GM23248 (cell line): ENCODE results near the gene P2RX5. TPM values are rescaled to one million over a fixed set of nuclear protein-coding genes. Genes with fewer than 3 reads are reported as not detected.

ENCODE experiments used
- DNase-seq: peaks from one replicate; pipeline ENCODE4 v3.0.0-alpha.2; 2015
- H2AFZ ChIP-seq: fragments of 200-600 bp; sonication (generic); 2 replicates; pipeline ENCODE4 v1.6.1; 2016; ENCODE audit warnings: antibody characterized with exemption
- H3F3A ChIP-seq: fragments of 200-600 bp; sonication (generic); 2 replicates; pipeline ENCODE4 v1.6.1; 2016; ENCODE audit warnings: mild to moderate bottlenecking, antibody characterized with exemption, mixed run types; ENCODE audit not compliant: insufficient read depth
- H3K27ac ChIP-seq: fragments of 200-600 bp; sonication (generic); 2 replicates; pipeline ENCODE4 v1.5.1; 2016; ENCODE audit warnings: mild to moderate bottlenecking
- H3K27me3 ChIP-seq: fragments of 200-600 bp; sonication (generic); replicated peaks from 2 replicates; pipeline ENCODE4 v1.6.1; 2016; ENCODE audit warnings: mild to moderate bottlenecking; ENCODE audit not compliant: insufficient read depth
- H3K36me3 ChIP-seq: fragments of 200-600 bp; sonication (generic); 2 replicates; pipeline ENCODE4 v1.6.1; 2016; ENCODE audit warnings: low read depth, mild to moderate bottlenecking
- H3K4me1 ChIP-seq: fragments of 200-600 bp; sonication (generic); 2 replicates; pipeline ENCODE4 v1.6.1; 2016; ENCODE audit warnings: mild to moderate bottlenecking; ENCODE audit not compliant: insufficient read depth
- H3K4me2 ChIP-seq: fragments of 200-600 bp; sonication (generic); one replicate; pipeline ENCODE4 v1.6.1; 2016; ENCODE audit warnings: mild to moderate bottlenecking; ENCODE audit not compliant: unreplicated experiment
- H3K4me3 ChIP-seq: fragments of 200-600 bp; sonication (generic); 2 replicates; pipeline ENCODE4 v1.5.1; 2016; ENCODE audit warnings: mild to moderate bottlenecking
- H3K79me2 ChIP-seq: fragments of 200-600 bp; sonication (generic); 2 replicates; pipeline ENCODE4 v1.6.1; 2016; ENCODE audit warnings: mild to moderate bottlenecking; ENCODE audit not compliant: insufficient read depth
- H3K9ac ChIP-seq: fragments of 200-600 bp; sonication (generic); 2 replicates; pipeline ENCODE4 v1.6.1; 2016; ENCODE audit warnings: mild to moderate bottlenecking
- H3K9me2 ChIP-seq: fragments of 200-600 bp; sonication (generic); 2 replicates; pipeline ENCODE4 v1.6.1; 2016; ENCODE audit warnings: mixed run types, mild to moderate bottlenecking, moderate library complexity; ENCODE audit not compliant: insufficient read depth
- H3K9me3 ChIP-seq: fragments of 200-600 bp; sonication (generic); one replicate; pipeline ENCODE4 v1.6.1; 2017; ENCODE audit warnings: low read depth
- H4K20me1 ChIP-seq: fragments of 200-600 bp; sonication (generic); 2 replicates; pipeline ENCODE4 v1.6.0; 2016; ENCODE audit not compliant: insufficient read depth
- EZH2 ChIP-seq: fragments of 200-600 bp; sonication (generic); IDR thresholded peaks from 2 replicates; pipeline ENCODE4 v1.6.1; 2018; ENCODE audit warnings: antibody characterized with exemption, mild to moderate bottlenecking; ENCODE audit not compliant: insufficient read depth, poor library complexity, severe bottlenecking
- EZH2phosphoT487 ChIP-seq: fragments of 200-600 bp; sonication (generic); IDR thresholded peaks from 2 replicates; pipeline ENCODE4 v1.6.1; 2018; ENCODE audit warnings: antibody characterized with exemption, moderate library complexity, mild to moderate bottlenecking, low read depth; ENCODE audit not compliant: insufficient read depth
- WGBS, 2 experiments: methylation state at CpG; one replicate each; pipeline ENCODE4 v1.1.6; 2015 to 2017; ENCODE audit warnings: low lambda C conversion rate in 2 of 2, low coverage in 1 of 2; ENCODE audit errors: missing lambda C conversion rate in 2 of 2; 5-methylcytosine and 5-hydroxymethylcytosine counted together
- in situ Hi-C: fragments of 300-500 bp; cut with MboI; formaldehyde crosslinking; loops from 2 replicates; pipeline ENCODE4 v1.15.0; 2020
- polyA plus RNA-seq: library from polyadenylated mRNA; unstranded; fragments of >200 nt; fragmentation: Nextera tagmentation; extraction: Ambion mirVana; gene quantifications from 2 replicates; pipeline ENCODE4 v1.2.1, GENCODE V29; 2016
- total RNA-seq: library from RNA; depleted of rRNA; stranded (reverse); fragments of >200 nt; shearing (Covaris generic); gene quantifications from 2 replicates; pipeline ENCODE4 v1.2.3, GENCODE V29; 2014

P2RX5 gene
- total and polyA plus RNA-seq, 2 experiments from 2014 or later: 2.5 to 2.6 TPM

DNA sequence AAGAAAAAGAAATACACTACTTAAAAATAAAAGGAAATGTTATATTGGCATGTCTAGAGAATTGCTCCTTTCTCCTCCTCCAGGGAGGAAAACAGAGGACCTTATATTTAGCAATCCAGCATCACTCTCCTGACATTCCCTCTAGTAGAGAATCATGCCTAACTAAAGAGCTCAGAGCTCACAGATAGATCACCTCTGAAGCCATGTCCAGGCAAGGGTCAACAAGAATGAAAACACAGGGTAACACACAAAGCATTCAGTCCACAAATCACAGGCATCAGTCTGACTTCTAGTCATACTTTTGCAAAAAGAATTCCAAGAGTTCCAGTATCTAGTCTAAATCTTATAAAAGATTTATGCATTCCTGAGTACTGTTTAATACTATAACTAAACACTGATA, 23.3 kb upstream of the P2RX5 start:
- Histone ChIP-seq H3K4me1 (peaks cover 30% of the 10 kb centered on the region), H4K20me1 (no peaks in the 10 kb centered on the region), H2AFZ (no peak overlapping the region), H3K9me2 (no peaks in the 10 kb centered on the region), H3K79me2 (peaks cover 38% of the 10 kb centered on the region), H3K27me3 (no peaks in the 10 kb centered on the region), H3K4me3 (no peak overlapping the region), H3K9ac (no peak overlapping the region; the same call in 1 of the 2 replicates), H3K4me2 (peak overlapping the region; percentile 70), H3K36me3 (peaks cover 41% of the 10 kb centered on the region), H3K9me3 (no peaks in the 10 kb centered on the region), H3K27ac (peak overlapping the region; percentile 59), H3F3A (peaks cover 19% of the 10 kb centered on the region; the same call in 1 of the 2 replicates)
- in situ Hi-C loops: no loop called here
- DNase-seq: peak; percentile 24
- TF ChIP-seq EZH2phosphoT487 (no peak), EZH2 (no peak)

DNA sequence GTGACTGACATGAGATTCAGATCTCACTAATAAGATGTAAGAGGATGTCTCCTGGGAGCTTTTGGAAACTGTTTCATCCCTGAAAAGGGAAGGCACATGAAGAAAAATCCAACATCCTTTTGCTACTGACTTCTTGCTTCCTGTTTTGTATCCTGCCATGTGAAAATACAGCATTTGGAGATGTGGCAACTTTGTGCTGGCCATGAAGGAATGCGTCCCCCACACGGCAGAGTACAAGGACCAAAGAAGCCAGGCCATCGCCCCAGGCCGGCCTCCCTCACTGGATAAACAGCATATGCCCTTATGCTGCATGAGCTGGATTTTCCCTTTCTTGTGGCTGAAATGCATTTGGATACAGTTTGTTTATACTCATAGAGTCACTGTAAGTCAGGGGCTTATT, 22.2 kb upstream of the P2RX5 start:
- no peak overlapping the region for H3K9ac ChIP-seq
- no peak overlapping the region for H3K4me3 ChIP-seq
- DNase-seq: no peak
- no peaks in the 10 kb centered on the region for H3K9me2 ChIP-seq
- H2AFZ ChIP-seq: no peak overlapping the region
- no peaks in the 10 kb centered on the region for H3K27me3 ChIP-seq
- no peak overlapping the region for H3K27ac ChIP-seq
- H3K79me2 ChIP-seq: peaks cover 33% of the 10 kb centered on the region
- H3K4me1 ChIP-seq: peaks cover 30% of the 10 kb centered on the region
- no peaks in the 10 kb centered on the region for H4K20me1 ChIP-seq
- peaks cover 19% of the 10 kb centered on the region; the same call in 1 of the 2 replicates for H3F3A ChIP-seq
- peaks cover 41% of the 10 kb centered on the region for H3K36me3 ChIP-seq
- in situ Hi-C loops: no loop called here
- 93% methylated on average over 4 of the region's 4 CpGs for WGBS, 2 experiments
- TF ChIP-seq EZH2phosphoT487 (no peak), EZH2 (no peak)
- no peaks in the 10 kb centered on the region for H3K9me3 ChIP-seq
- H3K4me2 ChIP-seq: no peak overlapping the region

DNA sequence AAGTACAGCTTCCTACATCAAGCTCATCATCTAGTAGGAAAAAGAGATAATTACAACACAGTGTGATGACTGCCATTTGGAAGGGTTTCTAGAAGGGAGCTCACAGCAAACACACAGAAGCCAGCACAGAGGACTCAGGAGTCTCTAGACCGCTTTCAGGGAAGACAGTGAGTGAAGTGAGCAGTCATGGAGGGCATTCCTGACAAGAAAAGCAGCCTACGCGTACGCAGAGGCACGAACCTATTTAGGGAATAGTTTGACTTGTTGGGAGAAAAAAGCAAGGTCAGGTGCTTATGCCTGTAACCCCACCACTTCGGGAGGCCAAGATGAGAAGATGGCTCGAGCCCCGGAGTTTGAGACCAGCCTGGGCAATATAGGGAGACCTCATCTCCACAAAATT, 19.3 kb upstream of the P2RX5 start:
- no peak for DNase-seq
- no peak for TF ChIP-seq EZH2
- no peak for TF ChIP-seq EZH2phosphoT487
- in situ Hi-C loops: no loop called here
- no peaks in the 10 kb centered on the region for H4K20me1 ChIP-seq
- H3K9me3 ChIP-seq: no peaks in the 10 kb centered on the region
- 88 to 97% methylated on average over 8 of the region's 8 CpGs for WGBS, 2 experiments
- no peak overlapping the region for H3K4me3 ChIP-seq
- H3K79me2 ChIP-seq: peaks cover 13% of the 10 kb centered on the region; the same call in 1 of the 2 replicates
- no peaks in the 10 kb centered on the region for H3K9me2 ChIP-seq
- H3K4me2 ChIP-seq: no peak overlapping the region
- no peak overlapping the region for H3K9ac ChIP-seq
- no peaks in the 10 kb centered on the region for H3K27me3 ChIP-seq
- peaks cover 16% of the 10 kb centered on the region for H3K4me1 ChIP-seq
- H3K36me3 ChIP-seq: peaks cover 41% of the 10 kb centered on the region
- H3F3A ChIP-seq: peaks cover 12% of the 10 kb centered on the region; the same call in 1 of the 2 replicates
- H2AFZ ChIP-seq: no peak overlapping the region
- H3K27ac ChIP-seq: no peak overlapping the region

GRCh38 chr17:3712811-3713463, 17.0 kb upstream of the P2RX5 start:
- Histone ChIP-seq H3F3A (no peaks in the 10 kb centered on the region), H3K9ac (no peak overlapping the region), H4K20me1 (no peaks in the 10 kb centered on the region), H3K4me3 (no peak overlapping the region), H3K79me2 (0 out of 2 replicates have a peak, but pooled peaks cover 3% of the 10 kb centered on the region), H3K36me3 (peaks cover 32% of the 10 kb centered on the region), H3K27ac (no peak overlapping the region), H3K4me2 (no peak overlapping the region), H2AFZ (no peak overlapping the region), H3K4me1 (no peaks in the 10 kb centered on the region), H3K9me3 (no peaks in the 10 kb centered on the region), H3K9me2 (no peaks in the 10 kb centered on the region), H3K27me3 (no peaks in the 10 kb centered on the region)
- in situ Hi-C loops: no loop called here
- no peak for DNase-seq
- 88% methylated on average over 13 of the region's 13 CpGs for WGBS, 2 experiments
- TF ChIP-seq EZH2phosphoT487: no peak
- TF ChIP-seq EZH2: no peak
